Upper lobe of left lung (tissue), 4 donors: ENCODE measurements around the gene CHPF2.

Experiments used
- CTCF ChIP-seq, 6 experiments: fragments of 450-650 bp in 4 of 6; fragments of 200-600 bp in 2 of 6; sonication (generic) in 2 of 6; IDR thresholded peaks; one replicate each; pipeline ENCODE4 v1.5.1; 2016 to 2019; ENCODE audit warnings: antibody characterized with exemption in 6 of 6
- EP300 ChIP-seq, 4 donors: sonication (generic); formaldehyde crosslinking; IDR thresholded peaks; one replicate each; pipeline ENCODE4 v1.5.1; 2017; ENCODE audit warnings: antibody characterized with exemption in 4 of 4, control low read depth in 2 of 4
- POLR2A ChIP-seq, 4 donors: fragments of 450-650 bp; IDR thresholded peaks; one replicate each; pipeline ENCODE4 v1.5.1; 2016 to 2017; ENCODE audit warnings: antibody characterized with exemption in 4 of 4, mild to moderate bottlenecking in 2 of 4

GRCh38 chr7:151283302-151283701, 51.0 kb downstream of the CHPF2 start:
- TF ChIP-seq CTCF (IDR thresholded peaks at IDR 0.05) (no peak), POLR2A (IDR thresholded peaks at IDR 0.05) (no peak), EP300 (IDR thresholded peaks at IDR 0.05) (no peak)
